Measurements from ENCODE around the gene A4GALT.
"Not testable (repeated sequence)": the region's sequence is repeated elsewhere in the genome, so short reads cannot be mapped to it uniquely, and the experiment has no call there.

A4GALT gene

DNA sequence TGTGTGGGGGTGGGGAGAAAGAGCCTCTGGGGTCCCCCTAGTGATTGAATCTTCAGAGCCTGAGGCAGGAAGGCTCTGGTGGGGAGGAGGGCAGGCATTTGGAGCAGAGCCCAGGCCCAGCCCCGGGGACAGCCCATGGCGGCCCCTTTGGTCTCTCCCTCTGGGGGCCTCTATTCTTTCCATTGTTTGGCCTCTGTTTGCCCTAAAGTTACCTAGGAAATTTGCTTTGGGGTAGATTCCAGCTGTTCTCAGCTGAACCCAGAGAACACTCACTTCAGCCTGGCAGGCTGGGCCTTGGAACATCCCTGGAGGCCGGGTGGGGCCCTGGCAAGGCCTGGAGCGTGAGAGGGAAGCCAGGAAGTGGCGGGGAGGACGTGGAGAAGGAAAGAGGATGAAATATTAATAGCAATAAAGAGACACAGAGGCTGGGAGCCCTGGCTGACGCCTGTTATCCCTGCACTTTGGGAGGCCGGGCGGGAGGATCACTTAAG, 22.9 kb upstream of the A4GALT start:
- in situ Hi-C loops (cut with MboI; ENCODE audit: low sequenced_read_pairs) = no loop called here

DNA sequence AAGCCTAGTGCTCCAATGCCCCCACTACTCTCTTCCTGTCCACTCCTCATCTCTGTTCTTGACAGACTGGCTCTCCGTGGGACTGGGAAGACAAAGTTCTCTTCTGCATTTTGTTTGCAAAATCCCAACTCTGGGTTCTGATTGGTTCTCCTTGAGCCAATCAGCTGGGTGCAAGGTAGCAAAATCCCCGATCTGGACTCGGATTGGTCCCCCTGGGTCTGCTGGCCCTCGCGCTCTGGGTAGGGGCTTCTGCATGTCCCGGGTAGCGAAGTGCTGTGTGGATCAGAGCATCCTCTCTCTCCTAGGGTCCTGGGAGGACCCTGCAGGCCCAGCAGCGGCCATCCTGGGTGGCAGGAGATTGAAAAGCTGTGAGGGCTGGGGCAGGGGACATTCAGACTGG, 22.3 kb upstream of the A4GALT start:
- in situ Hi-C loops (cut with MboI; ENCODE audit: low sequenced_read_pairs) = no loop called here

DNA sequence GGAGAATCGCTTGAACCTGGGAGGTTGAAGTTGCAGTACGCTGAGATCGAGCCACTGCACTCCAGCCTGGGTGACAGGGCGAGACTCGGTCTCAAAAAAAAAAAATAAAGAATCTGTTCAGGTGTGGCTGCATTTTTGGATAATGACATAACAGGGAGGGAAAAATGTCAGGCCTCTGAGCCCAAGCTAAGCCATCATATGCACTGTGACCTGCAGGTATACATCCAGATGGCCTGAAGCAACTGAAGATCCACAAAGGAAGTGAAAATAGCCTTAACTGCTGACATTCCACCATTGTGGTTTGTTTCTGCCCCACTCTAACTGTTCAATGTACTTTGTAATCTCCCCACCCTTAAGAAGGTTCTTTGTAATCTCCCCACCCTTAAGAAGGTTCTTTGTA, 19.6 kb upstream of the A4GALT start:
- in situ Hi-C loops (cut with MboI; ENCODE audit: low sequenced_read_pairs) = not testable (repeated sequence)

DNA sequence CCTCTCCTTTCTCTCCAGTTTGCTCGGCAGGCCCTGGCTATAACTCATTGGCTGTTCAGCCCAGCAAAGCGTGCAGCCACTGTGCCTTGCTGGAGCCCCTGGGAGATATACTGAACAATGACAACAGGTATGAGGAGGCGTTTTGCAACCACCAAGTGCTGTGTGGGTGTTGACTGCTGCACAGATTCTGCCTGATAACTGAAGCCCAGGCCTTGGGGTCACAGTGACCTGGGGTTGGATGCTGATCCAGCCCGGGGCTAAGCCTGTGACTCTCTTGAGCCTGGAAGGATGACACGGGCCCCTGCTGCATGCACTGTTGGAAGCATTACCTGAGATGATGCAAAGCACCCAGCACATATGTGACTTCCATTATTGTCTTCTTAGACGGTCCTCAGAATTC, 13.7 kb upstream of the A4GALT start:
- in situ Hi-C loops (cut with MboI; ENCODE audit: low sequenced_read_pairs) = no loop called here

GRCh38 chr22:42733394-42733793, 12.7 kb upstream of the A4GALT start:
- in situ Hi-C loops (cut with MboI; ENCODE audit: low sequenced_read_pairs) = not testable (repeated sequence)

DNA sequence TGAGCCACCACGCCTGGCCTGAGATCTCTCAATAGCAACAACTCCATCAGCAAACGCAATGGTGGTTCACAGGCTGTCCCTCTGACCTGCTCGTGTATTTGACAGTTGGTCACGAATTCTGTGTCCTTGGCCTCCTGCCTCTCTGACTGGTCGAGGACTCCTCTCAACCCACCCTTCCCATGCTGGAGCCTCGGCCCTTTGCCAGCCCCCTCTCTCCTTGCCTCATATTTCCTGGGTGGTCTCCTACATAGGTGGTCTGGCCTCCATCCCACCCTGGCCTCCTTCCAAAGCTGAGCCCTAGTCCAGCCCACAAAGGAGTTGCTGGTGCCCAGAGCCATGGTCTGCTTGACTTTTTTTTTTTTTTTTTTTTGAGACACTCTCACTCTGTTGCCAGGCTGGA, 11.4 kb upstream of the A4GALT start:
- in situ Hi-C loops (cut with MboI; ENCODE audit: low sequenced_read_pairs) = no loop called here

DNA sequence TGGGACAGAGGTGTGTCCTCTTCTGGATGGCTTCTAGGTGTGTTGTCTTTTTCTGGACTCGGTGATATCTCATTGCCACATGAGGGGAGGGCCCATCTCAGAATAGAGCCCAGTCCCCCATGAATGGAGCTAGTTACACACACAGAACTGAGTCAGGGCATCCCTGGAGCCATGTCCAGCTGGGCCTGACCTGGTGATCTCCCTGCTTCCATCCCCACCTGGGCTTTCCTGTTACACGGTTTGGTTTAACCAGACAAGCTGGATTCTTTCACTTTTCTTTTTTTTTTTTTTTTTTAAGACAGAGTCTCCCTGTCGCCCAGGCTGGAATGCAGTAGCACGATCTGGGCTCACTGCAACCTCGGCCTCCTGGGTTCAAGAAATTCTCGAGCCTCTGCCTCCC, 6.1 kb upstream of the A4GALT start:
- in situ Hi-C loops (cut with MboI; ENCODE audit: low sequenced_read_pairs) = no loop called here

DNA sequence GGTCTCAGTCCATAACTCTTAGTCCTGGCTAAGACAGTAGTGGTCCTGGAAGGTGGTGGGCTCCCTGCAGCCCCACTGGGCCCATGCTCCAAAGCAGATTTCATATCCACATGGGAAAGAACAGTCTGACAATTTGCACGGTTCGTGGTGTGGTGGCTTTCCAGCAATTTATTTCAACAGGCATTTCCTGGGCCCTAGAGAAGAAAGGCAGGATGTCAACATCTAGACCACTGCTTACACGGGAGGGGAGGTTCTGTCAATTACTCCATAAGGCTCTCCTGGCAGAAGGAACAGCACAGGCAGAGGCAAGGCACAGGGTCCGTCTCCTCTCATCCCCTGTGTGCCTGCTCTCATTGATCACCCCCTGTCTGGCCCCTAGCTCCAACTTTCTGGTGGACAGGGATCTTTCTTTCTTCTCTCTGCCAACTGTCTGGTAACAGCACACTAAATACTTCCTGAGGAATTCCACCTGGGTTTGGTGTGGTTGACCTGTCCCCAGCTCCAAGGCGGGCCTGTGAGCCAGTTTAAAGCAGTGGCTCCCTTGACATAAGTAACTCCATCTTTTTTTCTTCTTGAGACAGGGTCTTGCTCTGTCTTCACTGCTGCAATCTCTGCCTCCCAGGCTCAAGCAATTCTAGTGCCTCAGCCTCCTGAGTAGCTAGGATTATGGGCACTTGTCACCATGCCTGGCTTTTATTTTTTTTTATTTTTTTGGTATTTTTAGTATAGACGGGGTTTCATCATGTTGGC, 5.1 kb upstream of the A4GALT start:
- in situ Hi-C loops (cut with MboI; ENCODE audit: low sequenced_read_pairs) = no loop called here

DNA sequence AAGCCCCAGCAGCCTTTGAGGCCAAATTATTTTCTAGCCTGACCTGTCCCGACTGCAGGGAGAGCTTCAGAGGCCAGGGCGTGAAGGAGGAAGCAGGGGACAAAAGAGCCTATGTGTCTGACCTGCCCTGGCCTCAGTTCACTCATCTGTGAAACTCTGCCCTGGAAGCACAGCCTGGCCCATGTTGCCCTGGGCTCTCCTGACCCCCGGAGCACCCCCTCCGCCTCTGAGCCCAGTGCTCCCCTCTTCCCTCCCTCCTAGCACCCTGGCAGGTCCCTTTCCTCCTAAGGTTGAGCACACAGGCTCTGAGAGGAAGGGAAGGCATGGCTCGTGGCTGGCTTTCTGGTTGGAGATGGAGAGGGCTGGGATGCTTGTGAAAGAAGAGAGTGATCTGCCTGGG, 3.4 kb upstream of the A4GALT start:
- in situ Hi-C loops (cut with MboI; ENCODE audit: low sequenced_read_pairs) = no loop called here

- in situ Hi-C loops (cut with MboI; ENCODE audit: low sequenced_read_pairs) = no loop called here
Measured at GRCh38 chr22:42721045-42721434, 370 bp upstream of the A4GALT start.

DNA sequence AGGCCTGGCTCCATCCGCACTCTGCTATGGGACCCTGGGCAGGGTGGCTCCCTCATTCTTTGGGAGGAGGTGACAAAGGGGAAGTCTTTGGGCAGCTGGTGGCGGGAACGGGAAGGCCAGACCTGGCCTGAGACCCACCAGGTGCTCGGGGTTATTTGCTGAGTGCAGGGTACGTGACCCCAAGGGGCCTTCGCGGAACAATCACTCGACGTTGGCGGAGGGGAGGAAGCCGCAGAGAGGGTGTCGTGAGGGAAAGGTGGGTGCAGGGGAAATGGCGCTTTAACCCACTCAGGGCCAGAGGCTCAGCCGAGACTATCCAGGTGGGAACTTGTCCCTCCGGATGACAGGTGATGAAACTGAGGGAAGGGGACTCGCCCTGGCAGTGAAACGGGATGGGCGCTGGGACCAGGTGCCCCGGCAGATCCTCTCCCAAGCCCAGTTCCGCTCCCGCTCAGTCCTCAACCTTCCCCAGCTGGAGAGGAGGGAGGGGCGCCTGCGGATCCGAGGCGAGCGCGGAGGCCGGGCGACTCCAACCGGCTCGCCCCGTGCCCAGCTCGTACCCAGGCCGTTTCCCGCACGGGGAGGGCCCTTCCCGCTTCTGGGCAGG, 911 bp downstream of the A4GALT start:
- in situ Hi-C loops (cut with MboI; ENCODE audit: low sequenced_read_pairs) = no loop called here

GRCh38 chr22:42719133-42719532, 1.5 kb downstream of the A4GALT start:
- in situ Hi-C loops (cut with MboI; ENCODE audit: low sequenced_read_pairs) = no loop called here

DNA sequence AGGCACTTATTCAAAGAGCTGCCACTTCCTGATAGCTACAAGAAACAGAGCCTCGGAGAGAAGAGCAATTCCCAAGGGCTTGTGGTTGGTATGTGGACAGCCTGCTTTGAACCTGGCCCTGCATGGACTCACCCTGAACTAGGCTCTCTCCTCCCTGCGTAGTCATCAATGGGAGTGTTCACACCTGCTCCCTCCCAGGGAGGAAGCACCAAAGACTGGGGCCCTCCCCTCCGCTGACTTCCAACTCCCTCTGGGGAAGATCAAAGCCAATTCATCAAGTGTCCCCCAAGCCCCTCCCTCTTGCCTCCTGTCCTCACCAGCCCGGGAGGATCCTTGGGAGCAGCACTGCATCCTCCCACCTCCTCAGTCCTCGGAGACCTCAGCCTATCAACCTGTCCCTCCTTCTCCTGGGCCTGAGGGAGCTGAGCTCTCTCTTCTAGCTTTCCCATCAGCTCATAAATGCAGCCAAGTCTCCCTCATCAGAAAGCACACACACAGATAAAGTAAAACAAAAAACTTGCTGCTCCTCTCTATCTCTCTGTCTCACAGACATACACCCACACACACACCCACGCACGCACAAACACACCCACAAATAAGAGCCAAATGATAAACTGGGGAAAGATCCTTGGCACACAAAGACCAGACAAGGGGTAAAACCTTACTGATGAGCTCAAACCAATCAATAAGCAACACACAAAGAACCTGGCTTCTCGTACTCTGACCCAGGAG, 3.3 kb downstream of the A4GALT start:
- in situ Hi-C loops (cut with MboI; ENCODE audit: low sequenced_read_pairs) = no loop called here

GRCh38 chr22:42716649-42717127, 4.0 kb downstream of the A4GALT start:
- in situ Hi-C loops (cut with MboI; ENCODE audit: low sequenced_read_pairs) = no loop called here

- in situ Hi-C loops (cut with MboI; ENCODE audit: low sequenced_read_pairs) = no loop called here
Measured at GRCh38 chr22:42716221-42716620, 4.4 kb downstream of the A4GALT start.

- in situ Hi-C loops (cut with MboI; ENCODE audit: low sequenced_read_pairs) = no loop called here
Measured at GRCh38 chr22:42714768-42715390, 5.8 kb downstream of the A4GALT start.

- in situ Hi-C loops (cut with MboI; ENCODE audit: low sequenced_read_pairs) = no loop called here
Measured at GRCh38 chr22:42714308-42714707, 6.4 kb downstream of the A4GALT start.

DNA sequence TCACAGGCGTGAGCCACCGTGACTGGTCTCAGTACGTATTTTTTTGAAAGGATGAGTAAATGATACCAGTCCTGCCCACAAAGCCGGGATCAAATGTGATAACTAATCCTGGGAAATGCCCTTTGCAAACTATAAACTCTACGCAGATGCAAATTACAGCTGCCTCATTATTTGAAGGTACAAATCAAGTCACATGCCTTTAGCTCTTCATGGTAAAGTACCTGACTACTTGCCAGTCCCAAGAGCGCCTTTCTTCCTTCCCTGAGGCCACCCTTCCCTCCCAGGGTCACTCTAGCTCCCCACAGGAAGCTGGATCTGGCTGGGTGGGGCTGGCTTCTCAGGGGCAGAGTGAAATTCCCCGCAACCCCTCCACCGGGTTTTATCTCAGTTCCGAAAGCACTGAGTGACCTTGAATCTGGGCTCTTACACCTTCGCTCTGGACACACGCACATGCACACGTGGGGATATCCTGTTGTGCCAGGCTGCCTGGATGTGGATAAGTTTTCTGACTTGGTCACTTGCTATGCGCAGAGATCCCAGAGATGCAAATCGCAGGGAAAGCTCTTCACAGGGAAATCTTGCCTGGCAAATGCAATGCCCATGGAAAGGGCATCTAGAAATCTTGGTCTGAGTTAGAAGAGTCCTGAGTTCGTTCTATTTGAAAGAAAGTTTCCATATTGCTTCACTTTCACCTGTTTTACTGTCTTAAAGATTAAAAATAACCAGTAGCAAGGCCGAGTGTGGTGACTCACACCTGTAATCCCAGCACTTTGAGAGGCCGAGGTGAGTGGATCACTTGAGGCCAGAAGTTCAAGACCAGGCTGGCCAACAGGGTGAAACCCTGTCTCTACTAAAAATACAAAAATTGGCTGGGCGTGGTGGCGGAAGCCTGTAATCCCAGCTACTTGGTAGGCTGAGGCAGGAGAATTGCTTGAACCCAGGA, 8.5 kb downstream of the A4GALT start:
- in situ Hi-C loops (cut with MboI; ENCODE audit: low sequenced_read_pairs) = no loop called here

DNA sequence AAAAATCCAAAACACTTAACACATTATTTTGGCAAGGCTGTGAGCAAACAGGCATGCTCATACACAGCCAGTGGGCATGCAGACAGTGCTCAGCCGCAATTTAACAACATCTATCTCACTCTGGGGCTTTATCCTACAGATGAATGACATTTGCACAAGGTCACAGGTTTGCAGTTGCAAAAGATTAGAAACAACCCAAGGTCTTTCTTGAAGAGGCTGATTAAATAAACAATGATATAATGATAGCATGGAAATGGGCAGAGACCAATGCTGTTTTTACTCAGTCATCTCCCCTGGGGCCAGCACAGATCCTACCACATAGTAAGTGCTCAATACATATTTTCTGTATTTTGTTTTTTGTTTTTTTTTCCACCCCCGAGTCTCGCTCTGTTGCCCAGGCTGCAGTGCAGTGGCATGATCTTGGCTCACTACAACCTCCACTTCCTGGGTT, 9.4 kb downstream of the A4GALT start:
- in situ Hi-C loops (cut with MboI; ENCODE audit: low sequenced_read_pairs) = no loop called here

DNA sequence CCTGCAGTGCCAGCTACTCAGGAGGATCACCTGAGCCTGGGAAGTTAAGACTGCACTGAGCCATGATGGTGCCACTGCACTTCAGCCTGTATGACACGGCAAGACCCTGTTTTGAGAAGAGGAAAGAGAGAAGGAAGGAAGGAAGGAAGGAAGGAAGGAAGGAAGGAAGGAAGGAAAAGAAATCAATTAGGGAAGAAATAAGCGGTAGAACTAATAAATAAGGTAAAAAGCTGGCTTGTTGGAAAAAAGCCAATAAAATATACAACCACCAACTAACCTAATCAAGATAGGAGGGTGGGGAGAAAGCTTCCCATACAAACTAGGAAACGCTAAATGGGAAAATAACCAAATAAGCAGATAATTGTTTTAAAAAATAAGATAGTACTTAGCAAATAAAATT, 12.3 kb downstream of the A4GALT start:
- in situ Hi-C loops (cut with MboI; ENCODE audit: low sequenced_read_pairs) = no loop called here
